CD1c-positive myeloid dendritic cell (primary cell): ENCODE results near the gene DKK3.

Source experiments
- DNase-seq: peaks from one replicate; pipeline ENCODE4 v3.0.0-alpha.2; 2016; ENCODE audit errors: extremely low spot score

Gene DKK3

GRCh38 chr11:11968511-11969280 is 39.7 kb downstream of the DKK3 start:
- DNase-seq, result no peak

DNA sequence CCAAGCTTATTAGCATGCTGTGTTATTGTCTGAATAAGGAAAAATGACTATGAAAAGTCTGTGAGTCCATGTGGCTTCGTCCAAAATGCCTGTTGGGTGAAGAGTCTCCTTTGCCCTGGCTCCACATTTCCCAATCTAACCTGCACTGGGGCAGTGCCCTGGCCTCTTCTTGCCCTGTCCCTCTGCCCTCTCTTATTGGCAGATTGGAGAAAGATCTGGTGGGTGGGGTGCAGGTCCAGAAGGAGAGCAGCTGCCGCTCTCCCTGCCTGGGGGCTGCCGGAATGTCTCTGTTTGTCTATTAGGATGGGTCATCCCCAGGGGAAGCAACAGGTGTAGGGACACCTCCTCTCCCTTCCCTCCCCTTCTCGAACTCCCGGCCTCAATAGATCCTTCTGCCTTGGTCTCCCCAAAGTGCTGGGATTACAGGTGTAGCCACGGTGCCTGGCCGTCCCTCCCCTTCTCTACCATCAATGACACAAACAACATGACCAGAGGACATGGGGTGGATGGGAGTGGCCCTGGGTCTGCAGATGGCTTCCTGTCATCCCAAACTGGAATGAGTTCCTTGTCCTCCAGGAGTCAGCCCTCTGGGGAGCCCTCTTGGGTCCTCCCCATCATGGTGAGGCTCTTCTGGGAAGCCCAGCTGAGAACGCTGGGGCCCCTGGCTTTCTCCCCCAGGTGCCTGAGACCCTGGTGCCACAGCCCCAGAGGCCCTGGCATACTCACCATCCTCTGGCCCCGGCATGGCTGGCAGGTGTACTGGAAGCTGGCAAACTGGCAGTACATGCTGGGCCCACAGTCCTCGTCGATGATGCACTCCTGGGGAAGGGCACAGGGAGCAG is 40.5 kb downstream of the DKK3 start:
- DNase-seq, result no peak

GRCh38 chr11:11966826-11967668 is 41.4 kb downstream of the DKK3 start:
- peak; percentile 52 for DNase-seq

GRCh38 chr11:11966354-11966741 is 42.1 kb downstream of the DKK3 start:
- no peak for DNase-seq

GRCh38 chr11:11965656-11966353 is 42.6 kb downstream of the DKK3 start:
- DNase-seq, result no peak

GRCh38 chr11:11965192-11965591 is 43.2 kb downstream of the DKK3 start:
- DNase-seq, result no peak

- DNase-seq, result no peak
These were observed 43.7 kb downstream of the DKK3 start for GRCh38 chr11:11964774-11965150.

DNA sequence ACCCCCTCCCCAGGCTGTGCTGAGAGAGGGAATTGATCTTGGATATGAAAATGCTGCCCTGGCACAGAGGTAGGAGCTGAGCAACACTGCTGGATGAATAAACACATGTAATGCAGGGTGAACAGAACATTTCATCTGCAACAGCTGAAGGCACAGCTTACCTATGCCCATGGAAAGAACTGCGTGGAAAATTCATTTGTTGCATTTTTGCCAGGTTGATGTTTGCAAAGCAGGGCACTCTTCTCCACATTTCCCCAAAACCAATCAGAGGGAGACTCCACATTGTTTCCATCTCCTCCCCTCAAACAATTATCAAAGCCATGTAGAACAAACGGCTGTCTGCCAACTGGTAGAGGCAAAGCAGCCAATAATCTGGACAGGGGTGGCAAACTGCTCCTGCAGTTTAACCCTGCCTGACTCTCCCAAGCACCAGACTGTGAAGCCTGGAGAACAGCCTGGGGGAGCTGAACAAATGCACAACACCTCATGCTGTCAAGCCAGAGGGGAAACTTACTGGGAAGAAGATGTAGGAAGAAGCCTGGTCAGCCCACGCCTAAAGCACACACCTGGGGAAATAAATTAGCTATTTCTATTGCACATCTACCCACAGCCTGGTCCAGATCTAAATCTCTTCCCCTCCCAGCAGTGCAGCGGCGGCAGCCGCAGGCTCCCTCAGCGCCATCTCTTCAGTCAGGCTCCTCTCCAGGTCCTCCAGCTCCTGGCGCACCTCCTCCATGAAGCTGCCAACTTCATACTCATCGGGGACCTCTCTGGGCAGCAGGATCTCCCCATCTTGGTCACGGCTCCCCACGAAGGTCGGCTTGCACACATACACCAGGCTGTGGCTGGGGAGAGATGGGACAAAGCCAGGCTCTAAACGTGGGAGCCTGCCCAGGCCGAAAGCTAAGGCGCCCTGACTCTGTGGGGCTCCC is 44.3 kb downstream of the DKK3 start:
- no peak for DNase-seq

- no peak for DNase-seq
These were observed 45.4 kb downstream of the DKK3 start for GRCh38 chr11:11963067-11963466.

DNA sequence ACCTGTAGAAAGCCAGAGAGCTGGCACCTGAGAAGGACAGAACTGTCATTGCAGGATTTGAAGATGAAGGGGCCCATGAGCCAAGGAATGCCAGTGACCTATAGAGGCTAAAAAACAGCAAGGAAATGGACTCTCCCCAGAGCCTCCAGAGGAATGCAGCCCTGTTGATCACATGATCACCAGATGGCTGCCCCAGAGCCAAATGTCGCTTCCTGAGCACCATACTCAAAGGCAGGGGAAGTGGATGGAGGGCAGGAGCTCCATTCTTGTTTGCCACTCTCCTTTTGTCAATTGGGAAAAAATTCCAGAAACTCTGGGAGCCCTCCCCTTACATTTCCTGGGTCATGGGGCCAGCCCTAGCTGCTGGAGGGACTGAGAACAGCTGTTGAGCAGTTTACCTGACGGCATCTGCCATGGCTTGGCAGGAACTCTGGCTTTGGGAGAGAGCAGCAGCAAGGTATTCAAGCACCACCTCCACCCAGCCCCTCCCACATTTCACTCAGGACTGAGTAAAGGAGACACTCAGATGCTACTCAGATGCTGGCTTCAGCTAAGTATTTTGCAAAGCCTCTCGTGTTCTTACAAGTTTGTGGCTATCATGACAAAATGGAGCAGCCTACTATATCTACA is 46.9 kb downstream of the DKK3 start:
- DNase-seq, result no peak

DNA sequence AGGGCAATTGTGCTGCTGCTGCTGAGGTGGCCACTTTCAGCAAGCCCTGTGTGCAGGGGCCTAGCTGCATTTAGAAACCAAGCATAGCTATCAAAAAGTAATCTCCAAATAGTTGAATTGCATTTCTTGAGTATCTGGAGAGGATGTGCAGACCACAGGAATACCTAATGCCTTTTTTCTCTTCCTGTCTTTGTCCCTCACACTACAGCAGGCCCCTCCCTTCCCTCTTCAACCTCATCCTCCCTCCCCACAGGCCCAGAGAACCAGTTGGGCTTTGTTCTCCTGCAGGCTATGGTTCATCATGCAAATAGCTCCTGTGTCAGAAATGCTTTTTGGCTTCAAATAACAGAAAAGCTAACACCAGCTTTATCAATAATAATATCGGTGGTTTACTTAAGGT is 47.7 kb downstream of the DKK3 start:
- DNase-seq, result no peak

DNA sequence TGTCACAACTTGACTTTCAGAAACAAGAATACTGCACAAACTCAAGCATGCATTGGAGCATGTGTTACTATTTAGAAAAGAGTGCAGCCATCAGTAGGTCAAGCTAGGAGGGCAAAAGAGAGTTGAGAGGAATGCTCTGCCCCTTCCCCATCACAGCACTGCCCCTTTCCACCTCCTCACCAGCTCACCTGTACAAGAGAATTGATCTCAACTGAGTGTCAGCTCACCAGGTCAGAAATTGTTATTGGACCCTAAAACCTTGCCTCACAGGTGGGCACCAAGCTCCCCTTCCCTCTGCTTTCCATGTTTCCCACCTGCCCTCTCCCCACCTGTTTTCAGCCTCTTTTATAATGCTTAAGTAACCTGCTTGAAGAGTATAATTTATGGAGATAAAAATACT is 48.8 kb downstream of the DKK3 start:
- no peak for DNase-seq

DNA sequence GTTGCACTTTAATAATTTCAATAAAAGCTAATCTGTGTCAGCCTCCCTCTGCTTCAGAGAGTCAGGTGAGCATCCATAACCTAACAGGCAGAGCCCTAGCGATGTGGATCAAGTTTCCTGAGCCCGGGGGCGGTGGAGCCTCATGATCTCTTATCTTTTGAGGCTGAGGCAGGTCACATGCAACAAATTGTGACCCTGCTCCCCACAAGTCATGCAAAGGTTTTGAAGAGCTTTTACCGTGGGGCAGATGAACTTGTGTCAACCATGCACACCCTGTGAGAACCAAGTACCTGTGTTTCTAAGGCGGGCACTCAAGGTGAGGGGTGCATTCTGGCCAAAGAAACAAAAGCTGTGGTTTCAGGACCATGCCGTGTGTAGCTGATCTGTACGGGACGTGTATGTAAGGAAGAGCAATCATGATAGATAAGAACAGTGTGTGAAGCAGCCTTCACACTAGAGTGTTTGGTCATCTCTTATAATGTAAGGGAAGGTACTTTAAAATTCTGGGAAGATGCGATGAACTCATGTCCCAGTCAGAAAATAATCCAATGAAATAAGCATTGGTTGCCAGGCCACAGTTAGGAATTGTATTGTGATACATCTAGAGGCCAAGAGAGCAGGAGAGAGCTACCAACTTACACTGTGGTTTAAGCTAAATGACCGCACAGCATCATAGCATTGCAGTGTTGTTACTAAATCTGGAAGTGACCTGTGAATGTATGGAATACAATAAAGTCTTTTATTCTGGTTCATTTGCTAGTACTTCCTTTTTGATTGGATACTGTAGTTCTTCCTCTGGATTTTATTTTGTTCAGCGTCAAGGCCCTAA is 49.8 kb downstream of the DKK3 start:
- DNase-seq, result no peak

- DNase-seq, result no peak
These were observed 52.4 kb downstream of the DKK3 start for GRCh38 chr11:11956006-11956405.

GRCh38 chr11:11952036-11952435 is 56.4 kb downstream of the DKK3 start:
- DNase-seq, result no peak

DNA sequence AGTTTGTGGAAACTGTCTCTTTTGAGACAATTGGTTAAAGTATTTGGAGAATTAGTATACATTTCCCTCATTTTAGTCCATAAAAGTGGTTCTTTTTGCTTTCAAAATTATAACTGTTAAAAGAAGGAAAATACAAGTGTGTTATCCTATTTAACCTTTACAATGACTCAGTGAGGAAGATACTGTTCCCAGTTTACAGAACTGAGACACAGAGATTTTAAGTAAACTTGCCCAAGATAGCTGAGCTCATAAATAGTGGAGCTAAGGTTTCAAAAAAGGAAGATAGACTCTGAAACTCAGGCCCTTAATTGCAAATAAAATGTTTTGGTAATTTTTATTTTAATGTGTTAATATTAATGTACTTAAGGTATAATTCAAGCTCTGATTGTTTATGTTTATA is 58.9 kb downstream of the DKK3 start:
- peak; percentile 22 for DNase-seq

DNA sequence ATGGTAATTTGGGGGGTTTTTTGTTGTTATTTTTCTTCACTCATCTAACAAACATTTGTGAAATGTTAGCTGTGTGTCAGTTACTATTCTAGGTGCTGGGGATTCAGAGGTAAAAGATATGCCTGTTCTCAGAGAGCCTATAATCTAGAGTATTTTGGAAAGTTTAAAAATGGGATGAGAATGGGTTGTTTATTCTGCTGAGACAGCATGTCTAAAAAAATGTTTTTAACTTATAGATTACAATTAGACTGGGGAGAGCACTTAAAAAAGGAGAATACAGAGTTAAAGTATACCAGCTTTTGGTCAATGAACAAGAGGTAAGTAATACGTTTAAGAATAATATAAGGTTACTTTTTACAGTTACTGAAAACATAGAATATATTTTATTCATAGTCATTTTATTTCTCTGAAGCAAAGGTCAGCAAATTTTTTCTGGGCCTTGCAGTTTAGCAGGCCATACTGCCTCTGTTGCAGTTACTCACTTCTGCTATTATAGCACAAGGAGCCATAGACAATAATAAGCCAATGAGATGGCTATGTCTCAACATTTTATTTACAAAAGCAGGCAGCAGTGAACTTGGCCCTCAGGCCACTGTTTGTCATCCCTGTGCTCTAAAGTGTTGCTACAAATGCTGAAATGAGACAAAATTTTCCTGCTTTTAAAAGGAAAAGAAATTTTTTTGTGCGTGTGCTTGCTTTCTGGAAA is 60.0 kb downstream of the DKK3 start:
- DNase-seq, result no peak

DNA sequence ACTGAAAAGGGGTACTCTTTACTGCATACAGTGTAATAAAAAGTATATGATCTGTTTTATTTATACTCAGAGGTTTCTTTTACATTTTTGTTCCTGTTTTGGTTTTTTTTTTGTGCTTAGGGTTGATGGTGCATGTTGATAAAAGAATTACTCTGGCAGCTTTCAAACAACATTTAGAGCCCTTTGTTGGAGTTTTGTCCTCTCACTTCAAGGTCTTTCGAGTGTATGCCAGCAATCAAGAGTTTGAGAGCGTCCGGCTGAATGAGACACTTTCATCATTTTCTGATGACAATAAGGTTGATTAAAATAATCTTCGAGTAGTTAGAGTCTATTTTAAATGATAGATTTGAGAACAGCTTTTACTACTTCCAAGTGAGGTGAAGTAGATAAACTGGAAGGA is 60.6 kb downstream of the DKK3 start:
- DNase-seq, result no peak

DNA sequence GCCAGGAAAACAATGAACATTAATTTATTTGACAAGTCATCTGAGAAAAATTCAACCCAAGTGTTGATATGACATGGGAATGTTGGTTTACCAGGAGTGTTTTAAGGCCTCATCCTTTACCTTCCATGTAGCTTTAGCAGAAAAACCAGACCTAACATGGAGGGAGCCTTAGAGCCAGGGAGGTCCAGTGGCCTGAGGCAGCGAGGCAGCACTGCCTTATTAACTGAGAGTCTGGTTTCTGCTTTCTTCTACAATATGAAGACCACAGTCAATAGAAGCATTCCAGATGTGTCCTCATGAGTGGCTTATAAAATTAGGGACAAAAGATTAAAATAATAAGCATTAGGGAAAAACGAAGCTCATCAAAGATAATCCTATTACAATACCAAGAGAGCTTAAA is 61.5 kb downstream of the DKK3 start:
- no peak for DNase-seq
